ENCODE data around the gene RAD51B. TPM values are rescaled to one million over a fixed set of nuclear protein-coding genes. Genes with fewer than 3 reads are reported as not detected.

RAD51B gene
- total and polyA plus RNA-seq, 9 of the 15 experiments (the other 6 are each of a cell fraction or from before 2014, with no cell fraction given), result 8.5 to 17.3 (median 11.3) TPM

DNA sequence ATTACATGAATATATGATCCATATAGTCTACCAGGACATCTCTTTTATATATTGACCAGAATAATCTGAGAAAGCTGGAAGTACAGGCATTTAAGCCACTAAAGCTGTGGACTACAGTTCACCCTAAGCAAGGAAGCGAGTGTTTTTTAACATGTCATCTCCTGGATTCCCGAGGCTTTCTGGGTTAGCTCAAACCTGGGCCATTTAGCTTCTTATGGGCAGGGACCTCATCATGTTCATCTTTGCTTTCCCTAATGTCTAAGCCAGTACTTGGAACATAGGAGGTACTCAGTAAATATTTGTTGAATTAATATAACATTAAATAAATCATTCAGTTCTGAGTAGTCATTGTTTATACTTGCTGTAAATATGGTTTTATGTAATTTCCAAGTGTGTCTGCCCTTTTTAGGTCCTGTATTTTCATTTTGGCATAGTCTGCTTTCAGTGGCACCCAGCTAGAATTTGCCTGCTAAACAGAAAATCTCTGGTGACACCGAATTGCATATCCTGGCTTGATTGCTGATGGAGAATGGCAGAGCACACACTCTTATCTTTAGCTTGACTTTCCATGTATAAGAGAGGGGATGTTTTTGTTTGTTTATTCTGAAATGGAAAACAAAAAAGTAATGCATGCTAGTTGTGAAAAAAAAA lies 628.8 kb downstream of the RAD51B start (continued):
- no peak for TF ChIP-seq ESRRA (IDR thresholded peaks at IDR 0.05; ENCODE audit: borderline replicate concordance, low read depth)
- TF ChIP-seq CHD4 (IDR thresholded peaks at IDR 0.05; ENCODE audit: insufficient read depth, insufficient replicate concordance, low read depth, low read length, poor library complexity, severe bottlenecking), result no peak

DNA sequence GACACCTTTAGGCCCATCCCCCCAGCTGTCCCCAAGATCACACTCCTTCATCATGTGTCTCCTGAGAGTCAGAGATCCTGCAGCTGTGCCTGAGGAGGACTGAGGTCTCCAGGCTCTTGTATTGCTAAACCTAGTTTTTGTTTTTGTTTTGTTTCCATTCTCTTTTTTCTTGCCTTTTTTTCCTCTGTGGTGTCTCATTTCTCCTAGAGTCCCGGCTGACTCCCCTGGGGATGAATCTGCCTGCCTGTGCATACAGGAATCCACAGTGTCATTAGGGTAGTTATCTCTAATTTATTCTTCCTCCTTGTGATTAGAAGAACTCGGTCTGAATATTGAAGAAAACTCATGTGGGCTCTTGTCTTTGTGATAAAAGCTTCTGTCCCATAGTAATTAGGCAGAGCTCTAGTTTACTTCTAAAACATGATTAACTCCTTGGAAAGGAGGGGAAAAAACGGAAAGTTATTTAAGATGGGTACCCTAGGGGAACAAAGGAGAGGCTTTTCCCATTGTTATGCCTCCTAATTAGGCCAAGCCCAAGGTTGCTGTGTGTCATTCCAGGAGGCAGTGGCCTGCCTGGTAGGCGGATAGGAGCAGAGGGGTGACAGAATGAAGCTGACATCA lies 630.1 kb downstream of the RAD51B start:
- FAIRE-seq (no peak), ATAC-seq (no peak), DNase-seq (ENCODE audit: extremely low read depth in 1 of 4, low spot score in 3 of 4) (no peak)
- 42% methylated on average over 3 of the region's 4 CpGs for WGBS (ENCODE audit: insufficient coverage, low coverage, missing lambda C conversion rate)
- no peak overlapping the region for H2AFZ ChIP-seq (ENCODE audit: low read depth, low read length)
- H3K27ac ChIP-seq (ENCODE audit: extremely low read depth, low read depth, low read length), result no peak overlapping the region
- H3K9me3 ChIP-seq (replicated peaks; ENCODE audit: control insufficient read depth, insufficient read depth, low read depth, low read length), result no peaks in the 10 kb centered on the region
- H3K27me3 ChIP-seq (ENCODE audit: control insufficient read depth in 2 of 2, insufficient read depth in 2 of 2, low read length in 2 of 2), result no peaks in the 10 kb centered on the region
- POLR2A ChIA-PET, result no interaction called here
- H4K20me1 ChIP-seq (replicated peaks; ENCODE audit: control insufficient read depth, insufficient read depth, low read length), result no peaks in the 10 kb centered on the region
- TF ChIP-seq TAF1 (IDR thresholded peaks at IDR 0.05; ENCODE audit: control insufficient read depth, extremely low read depth, insufficient read depth, low read length, severe bottlenecking) (no peak), GTF2A2 (tag; IDR thresholded peaks at IDR 0.05) (no peak), RFX1 (IDR thresholded peaks at IDR 0.05) (no peak)
- H3K9me1 ChIP-seq (ENCODE audit: control insufficient read depth, insufficient read depth, low read length), result no peaks in the 10 kb centered on the region
- H3K36me3 ChIP-seq (ENCODE audit: control insufficient read depth, insufficient read depth, low read length), result no peaks in the 10 kb centered on the region
- H3K4me3 ChIP-seq, result no peak overlapping the region
- in situ Hi-C loops (cut with MboI) (no loop called here), intact Hi-C loops (cut with micrococcal nuclease) (no loop called here)
- no peaks in the 10 kb centered on the region for H3K79me2 ChIP-seq (ENCODE audit: control insufficient read depth, insufficient read depth, low read length)
- no peak overlapping the region for H3K4me2 ChIP-seq (ENCODE audit: insufficient read depth, low read length)
- no peak overlapping the region for H3K9ac ChIP-seq (ENCODE audit: insufficient read depth in 1 of 2, low read depth in 2 of 2, low read length in 2 of 2)
- CTCF ChIA-PET (ENCODE audit: low intra/inter-chr PET ratio), result no interaction called here
- H3K4me1 ChIP-seq (replicated peaks in 1 of 2; ENCODE audit: control insufficient read depth in 2 of 2, insufficient read depth in 2 of 2, low read length in 2 of 2), result no peaks in the 10 kb centered on the region; a peak in 1 of 5 replicates
- no TSS peak for BruUV-seq (replicated peaks)

All from K562 (cell line).